ENCODE measurements around the gene MARK3. TPM values are rescaled to one million over a fixed set of nuclear protein-coding genes. Genes with fewer than 3 reads are reported as not detected.

The MARK3 gene
- total RNA-seq, 1 donor from 2014 or later, result 138 TPM

GRCh38 chr14:103502877-103503276 is 117.7 kb downstream of the MARK3 start:
- H3K9me3 Mint-ChIP-seq (ENCODE audit: low read depth), result no peaks in the 10 kb centered on the region
- H3K4me3 Mint-ChIP-seq (ENCODE audit: low read depth), result no peak overlapping the region
- H3K36me3 Mint-ChIP-seq (ENCODE audit: insufficient read depth), result peaks cover 21% of the 10 kb centered on the region
- DNase-seq (ENCODE audit: low spot score, unreplicated experiment), result no peak
- no peaks in the 10 kb centered on the region for H3K27me3 Mint-ChIP-seq
- H3K4me1 Mint-ChIP-seq (ENCODE audit: low read depth), result no peaks in the 10 kb centered on the region
- no peak for TF ChIP-seq CTCF (IDR thresholded peaks at IDR 0.05; ENCODE audit: unreplicated experiment)
- no peak overlapping the region for H3K27ac Mint-ChIP-seq

GRCh38 chr14:103503296-103503695 is 118.1 kb downstream of the MARK3 start:
- Mint-ChIP-seq H3K36me3 (ENCODE audit: insufficient read depth) (peaks cover 21% of the 10 kb centered on the region), H3K9me3 (ENCODE audit: low read depth) (no peaks in the 10 kb centered on the region), H3K27me3 (no peaks in the 10 kb centered on the region), H3K27ac (no peak overlapping the region), H3K4me3 (ENCODE audit: low read depth) (no peak overlapping the region), H3K4me1 (ENCODE audit: low read depth) (no peaks in the 10 kb centered on the region)
- no peak for DNase-seq (ENCODE audit: low spot score, unreplicated experiment)
- TF ChIP-seq CTCF (IDR thresholded peaks at IDR 0.05; ENCODE audit: unreplicated experiment), result no peak

- H3K27me3 Mint-ChIP-seq, result no peaks in the 10 kb centered on the region
- no peak for DNase-seq (ENCODE audit: low spot score, unreplicated experiment)
- H3K4me3 Mint-ChIP-seq (ENCODE audit: low read depth), result no peak overlapping the region
- peaks cover 29% of the 10 kb centered on the region for H3K36me3 Mint-ChIP-seq (ENCODE audit: insufficient read depth)
- peak overlapping the region; percentile 50 for H3K27ac Mint-ChIP-seq
- TF ChIP-seq CTCF (IDR thresholded peaks at IDR 0.05; ENCODE audit: unreplicated experiment), result peak; percentile 23
- H3K4me1 Mint-ChIP-seq (ENCODE audit: low read depth), result no peaks in the 10 kb centered on the region
- no peaks in the 10 kb centered on the region for H3K9me3 Mint-ChIP-seq (ENCODE audit: low read depth)
These were observed 119.9 kb downstream of the MARK3 start for GRCh38 chr14:103504991-103505565.

DNA sequence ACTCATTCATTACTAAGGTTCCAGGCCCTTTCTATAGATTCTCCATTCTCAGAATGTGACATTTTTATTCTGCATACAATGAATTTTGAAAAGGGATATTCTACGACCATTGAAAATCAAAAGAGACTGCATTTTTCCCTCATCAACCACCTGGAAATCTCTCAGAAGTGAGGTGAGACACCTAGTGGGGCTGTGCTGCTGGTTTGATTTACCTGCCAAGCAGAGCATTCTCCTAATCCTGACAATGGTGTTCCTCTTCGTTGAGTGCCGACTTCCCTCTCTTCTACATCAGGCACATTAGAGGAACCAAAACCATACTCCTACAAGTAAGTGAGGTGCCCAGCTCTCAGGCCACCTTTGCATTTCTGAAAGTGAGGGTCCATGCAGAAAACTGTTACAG is 122.5 kb downstream of the MARK3 start:
- Mint-ChIP-seq H3K4me3 (ENCODE audit: low read depth) (no peak overlapping the region), H3K27ac (no peak overlapping the region), H3K27me3 (no peaks in the 10 kb centered on the region), H3K9me3 (ENCODE audit: low read depth) (no peaks in the 10 kb centered on the region), H3K4me1 (ENCODE audit: low read depth) (no peaks in the 10 kb centered on the region), H3K36me3 (ENCODE audit: insufficient read depth) (peaks cover 26% of the 10 kb centered on the region)
- DNase-seq (ENCODE audit: low spot score, unreplicated experiment), result no peak
- no peak for TF ChIP-seq CTCF (IDR thresholded peaks at IDR 0.05; ENCODE audit: unreplicated experiment)

GRCh38 chr14:103508521-103509329 is 123.5 kb downstream of the MARK3 start:
- no peaks in the 10 kb centered on the region for H3K27me3 Mint-ChIP-seq
- DNase-seq (ENCODE audit: low spot score, unreplicated experiment), result no peak
- peaks cover 1% of the 10 kb centered on the region for H3K4me1 Mint-ChIP-seq (ENCODE audit: low read depth)
- no peaks in the 10 kb centered on the region for H3K9me3 Mint-ChIP-seq (ENCODE audit: low read depth)
- no peak overlapping the region for H3K27ac Mint-ChIP-seq
- H3K36me3 Mint-ChIP-seq (ENCODE audit: insufficient read depth), result peaks cover 22% of the 10 kb centered on the region
- TF ChIP-seq CTCF (IDR thresholded peaks at IDR 0.05; ENCODE audit: unreplicated experiment), result no peak
- H3K4me3 Mint-ChIP-seq (ENCODE audit: low read depth), result no peak overlapping the region
